ENCODE measurements around the gene MAML1. TPM values are rescaled to one million over a fixed set of nuclear protein-coding genes. Genes with fewer than 3 reads are reported as not detected.

The MAML1 gene
- total RNA-seq, 1 experiment from 2014 or later, result 10.6 TPM

DNA sequence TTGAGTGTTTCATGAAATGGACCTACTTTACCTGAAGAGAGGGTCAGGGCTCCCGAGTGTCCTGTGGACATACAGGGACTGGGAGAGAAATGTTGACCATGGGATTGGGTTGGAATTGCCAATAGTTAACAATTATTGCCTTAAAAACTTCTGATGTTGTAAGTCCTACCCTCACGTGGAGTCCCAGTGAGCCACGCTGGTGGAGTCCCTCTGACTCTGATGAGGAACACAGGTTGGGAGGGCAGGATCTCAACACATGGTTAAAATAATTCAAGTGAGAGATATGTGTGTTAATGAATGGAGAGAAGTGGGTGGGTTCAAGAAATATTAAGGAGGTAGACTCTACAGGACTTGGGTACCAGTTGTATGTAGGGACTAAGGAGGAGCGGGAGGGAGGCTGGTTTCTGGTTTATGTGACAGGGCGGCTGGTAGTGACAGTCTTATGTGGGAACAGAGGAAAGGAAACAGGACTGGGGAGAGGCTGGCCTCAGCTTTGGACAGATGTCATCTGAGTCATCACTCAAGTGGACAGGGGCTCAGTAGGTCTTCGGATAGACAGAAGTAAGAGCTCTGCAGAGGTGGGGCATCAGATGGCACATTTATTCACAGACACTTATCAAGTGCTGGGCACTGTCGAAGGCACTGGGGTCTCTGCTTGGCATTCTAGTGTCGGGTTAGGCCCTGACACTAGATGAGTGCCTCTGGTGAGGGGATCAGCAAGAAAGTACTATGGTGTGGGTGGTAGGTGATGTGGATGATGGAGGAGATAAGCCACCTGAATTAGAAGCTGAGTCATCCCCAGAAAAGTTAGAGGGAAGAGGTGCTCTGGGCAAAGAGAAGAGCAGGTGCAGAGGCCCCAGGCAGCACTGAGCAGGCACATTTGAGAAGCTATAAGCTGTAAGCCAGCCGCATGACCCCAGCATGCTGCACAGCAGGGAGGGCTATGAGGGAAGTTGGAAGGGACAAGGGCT lies 27.2 kb downstream of the MAML1 start:
- intact Hi-C loops (cut with micrococcal nuclease), result no loop called here
- Histone ChIP-seq H3K4me3 (ENCODE audit: low read length) (no peak overlapping the region), H3K9me2 (replicated peaks; ENCODE audit: low read length) (no peaks in the 10 kb centered on the region), H3F3A (ENCODE audit: low read length, unreplicated experiment) (peaks cover 8% of the 10 kb centered on the region), H3K4me2 (ENCODE audit: low read length) (no peak overlapping the region), H3K27me3 (ENCODE audit: low read length) (no peaks in the 10 kb centered on the region), H2AFZ (ENCODE audit: low read length) (no peak overlapping the region), H3K9me3 (ENCODE audit: low read length) (no peaks in the 10 kb centered on the region), H3K79me2 (ENCODE audit: low read length) (peaks cover 57% of the 10 kb centered on the region), H3K4me1 (ENCODE audit: insufficient read depth, low read length) (peaks cover 29% of the 10 kb centered on the region), H4K20me1 (ENCODE audit: low read length) (no peaks in the 10 kb centered on the region), H3K36me3 (ENCODE audit: low read depth, low read length) (no peaks in the 10 kb centered on the region), H3K9ac (ENCODE audit: low read length) (no peak overlapping the region), H3K27ac (ENCODE audit: low read length) (no peak overlapping the region)
- no TSS peak for BruUV-seq (replicated peaks)
- POLR2A ChIA-PET (ENCODE audit: unreplicated experiment), result no interaction called here
- no peak for ATAC-seq
- CTCF ChIA-PET, result interaction anchor here (0.5 kb wide), 1 partner anchor 36 kb away, joined by 3 read pairs; no protein-coding TSS in a partner anchor
- TF ChIP-seq EZH2phosphoT487 (IDR thresholded peaks at IDR 0.05; ENCODE audit: borderline replicate concordance, low read length) (no peak), EZH2 (IDR thresholded peaks at IDR 0.05; ENCODE audit: low read length, unreplicated experiment) (no peak)
- TF ChIP-seq, protein P1, sequence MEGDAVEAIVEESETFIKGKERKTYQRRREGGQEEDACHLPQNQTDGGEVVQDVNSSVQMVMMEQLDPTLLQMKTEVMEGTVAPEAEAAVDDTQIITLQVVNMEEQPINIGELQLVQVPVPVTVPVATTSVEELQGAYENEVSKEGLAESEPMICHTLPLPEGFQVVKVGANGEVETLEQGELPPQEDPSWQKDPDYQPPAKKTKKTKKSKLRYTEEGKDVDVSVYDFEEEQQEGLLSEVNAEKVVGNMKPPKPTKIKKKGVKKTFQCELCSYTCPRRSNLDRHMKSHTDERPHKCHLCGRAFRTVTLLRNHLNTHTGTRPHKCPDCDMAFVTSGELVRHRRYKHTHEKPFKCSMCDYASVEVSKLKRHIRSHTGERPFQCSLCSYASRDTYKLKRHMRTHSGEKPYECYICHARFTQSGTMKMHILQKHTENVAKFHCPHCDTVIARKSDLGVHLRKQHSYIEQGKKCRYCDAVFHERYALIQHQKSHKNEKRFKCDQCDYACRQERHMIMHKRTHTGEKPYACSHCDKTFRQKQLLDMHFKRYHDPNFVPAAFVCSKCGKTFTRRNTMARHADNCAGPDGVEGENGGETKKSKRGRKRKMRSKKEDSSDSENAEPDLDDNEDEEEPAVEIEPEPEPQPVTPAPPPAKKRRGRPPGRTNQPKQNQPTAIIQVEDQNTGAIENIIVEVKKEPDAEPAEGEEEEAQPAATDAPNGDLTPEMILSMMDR (conservative IDR thresholded peaks at IDR 0.05; ENCODE audit: low read depth, low read length), result no peak
- no peak for DNase-seq

DNA sequence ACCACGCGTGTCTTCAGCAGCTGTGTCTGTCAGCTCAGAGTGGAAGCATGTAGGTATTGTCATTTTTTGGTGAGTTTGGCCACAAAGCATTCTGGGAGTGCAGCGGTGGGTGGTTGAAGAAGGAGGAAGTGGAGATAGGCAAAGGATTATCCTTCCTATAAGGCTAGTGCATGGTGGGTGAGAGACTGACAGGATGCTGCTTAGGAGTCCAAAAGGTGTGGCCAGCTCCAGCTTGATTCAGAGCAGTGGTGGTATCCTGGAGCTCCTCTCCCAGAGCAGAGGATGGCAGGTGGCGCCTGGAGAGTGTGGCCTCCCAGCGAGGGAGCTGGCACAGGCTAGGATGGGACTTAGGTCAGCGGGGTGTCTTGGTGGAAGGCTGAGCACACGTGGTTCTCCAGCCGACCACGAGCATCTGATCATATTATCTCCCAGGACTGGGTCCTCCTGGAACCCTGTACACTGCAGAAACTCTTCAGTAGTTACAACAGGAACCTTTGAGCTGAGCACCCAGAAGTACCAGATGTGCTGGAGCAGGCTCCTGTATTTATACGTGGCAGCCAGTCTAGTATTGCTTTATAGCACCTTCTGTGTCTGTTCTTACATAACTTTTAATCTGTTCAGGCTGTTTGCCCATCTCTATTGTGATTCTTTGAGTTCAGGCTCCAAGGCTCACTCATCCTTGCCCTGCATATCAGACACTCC lies 29.6 kb downstream of the MAML1 start:
- POLR2A ChIA-PET (ENCODE audit: unreplicated experiment), result interaction anchor here (0.5 to 1.1 kb wide), 2 partner anchors 138 to 142 kb away, joined by 3 to 4 read pairs; partner anchors contain the start of gene HNRNPH1
- CTCF ChIA-PET, result interaction anchor here (0.6 to 0.7 kb wide), 2 partner anchors 34 to 75 kb away, joined by 3 to 4 read pairs; no protein-coding TSS in a partner anchor
- Histone ChIP-seq H3K79me2 (ENCODE audit: low read length) (peaks cover 54% of the 10 kb centered on the region), H3K9me2 (replicated peaks; ENCODE audit: low read length) (no peaks in the 10 kb centered on the region), H4K20me1 (ENCODE audit: low read length) (no peaks in the 10 kb centered on the region), H3K27ac (ENCODE audit: low read length) (peak overlapping the region; percentile 19), H3K4me3 (ENCODE audit: low read length) (no peak overlapping the region), H3K9ac (ENCODE audit: low read length) (no peak overlapping the region), H3K4me2 (ENCODE audit: low read length) (peak overlapping the region; percentile 50), H3K9me3 (ENCODE audit: low read length) (no peaks in the 10 kb centered on the region), H3K36me3 (ENCODE audit: low read depth, low read length) (peaks cover 10% of the 10 kb centered on the region; the same call in 1 of the 2 replicates), H3K4me1 (ENCODE audit: insufficient read depth, low read length) (peaks cover 42% of the 10 kb centered on the region), H3K27me3 (ENCODE audit: low read length) (no peaks in the 10 kb centered on the region), H3F3A (ENCODE audit: low read length, unreplicated experiment) (peaks cover 8% of the 10 kb centered on the region), H2AFZ (ENCODE audit: low read length) (no peak overlapping the region)
- DNase-seq, result peak; percentile 1
- no TSS peak for BruUV-seq (replicated peaks)
- peak; percentile 27 for ATAC-seq
- TF ChIP-seq, protein P1 (conservative IDR thresholded peaks at IDR 0.05; ENCODE audit: low read depth, low read length), result no peak
- TF ChIP-seq EZH2 (IDR thresholded peaks at IDR 0.05; ENCODE audit: low read length, unreplicated experiment) (no peak), EZH2phosphoT487 (IDR thresholded peaks at IDR 0.05; ENCODE audit: borderline replicate concordance, low read length) (no peak)
- intact Hi-C loops (cut with micrococcal nuclease), result loop anchor here (2.0 kb wide), 2 partner anchors 29 to 59 kb away; partner anchors contain the start of genes MAML1 and SQSTM1
